ENCODE results near the gene CCDC24. TPM values are rescaled to one million over a fixed set of nuclear protein-coding genes. Genes with fewer than 3 reads are reported as not detected.

CCDC24 gene
- total and polyA plus RNA-seq, 8 donors = 9.9 to 17.7 (median 12.9) TPM

- DNase-seq = peak; percentile 88 to 99 (median 96)
- TF ChIP-seq CTCF (IDR thresholded peaks at IDR 0.05) = no peak
- intact Hi-C loops (cut with DNase I) = no loop called here
- Histone ChIP-seq H3K4me1 (peaks cover 34 to 63% of the 10 kb centered on the region in 2 donors), H3K27me3 (no peaks in the 10 kb centered on the region), H3K4me3 (peak within 1 kb of the TSS; percentile 87 to 98), H3K9me3 (no peaks in the 10 kb centered on the region), H3K36me3 (peaks cover 5 to 38% of the 10 kb centered on the region in 2 donors), H3K27ac (peak within 1 kb of the TSS; percentile 90 to 99)
- ATAC-seq = peak; percentile 87
Observed at GRCh38 chr1:43974443-43975248, 16.8 kb upstream of the CCDC24 start, which contains the start of gene ATP6V0B. ATP6V0B (plus strand) TSS chr1:43974960; CDS start chr1:43975041, 81 bp downstream.

- H3K4me3 ChIP-seq = peak overlapping the region; percentile 87 to 98
- intact Hi-C loops (cut with DNase I) = no loop called here
- H3K9me3 ChIP-seq = no peaks in the 10 kb centered on the region
- DNase-seq (peak in 3 of 4 donors; percentile 53 to 94 (median 90)), ATAC-seq (peak; percentile 64)
- H3K36me3 ChIP-seq = peaks cover 5 to 38% of the 10 kb centered on the region in 2 donors
- H3K4me1 ChIP-seq = peaks cover 36 to 68% of the 10 kb centered on the region in 2 donors
- peak overlapping the region; percentile 90 to 99 for H3K27ac ChIP-seq
- H3K27me3 ChIP-seq = no peaks in the 10 kb centered on the region
- no peak for TF ChIP-seq CTCF (IDR thresholded peaks at IDR 0.05)
Observed at GRCh38 chr1:43975249-43975961, 16.0 kb upstream of the CCDC24 start.

- ATAC-seq (no peak), DNase-seq (no peak)
- H3K4me3 ChIP-seq = peak overlapping the region; percentile 87 to 98
- peaks cover 36 to 68% of the 10 kb centered on the region in 2 donors for H3K4me1 ChIP-seq
- H3K36me3 ChIP-seq = peaks cover 5 to 38% of the 10 kb centered on the region in 2 donors
- no peaks in the 10 kb centered on the region for H3K9me3 ChIP-seq
- no peaks in the 10 kb centered on the region for H3K27me3 ChIP-seq
- intact Hi-C loops (cut with DNase I) = no loop called here
- peak overlapping the region in 1 of 2 donors; percentile 99 for H3K27ac ChIP-seq
- TF ChIP-seq CTCF (IDR thresholded peaks at IDR 0.05) = no peak
Observed at GRCh38 chr1:43976045-43976444, 15.4 kb upstream of the CCDC24 start.

GRCh38 chr1:43976890-43977289, 14.5 kb upstream of the CCDC24 start:
- Histone ChIP-seq H3K27me3 (no peaks in the 10 kb centered on the region), H3K9me3 (no peaks in the 10 kb centered on the region), H3K4me3 (peak overlapping the region in 1 of 2 donors; percentile 87), H3K27ac (no peak overlapping the region), H3K36me3 (peaks cover 5 to 38% of the 10 kb centered on the region in 2 donors), H3K4me1 (peaks cover 36 to 69% of the 10 kb centered on the region in 2 donors)
- intact Hi-C loops (cut with DNase I) = no loop called here
- DNase-seq (no peak), ATAC-seq (no peak)
- no peak for TF ChIP-seq CTCF (IDR thresholded peaks at IDR 0.05)

Measured in left lung (tissue), 10 donors.